IMR-90 (cell line): Measurements from ENCODE around the gene CCDC13. TPM values are rescaled to one million over a fixed set of nuclear protein-coding genes. Genes with fewer than 3 reads are reported as not detected.

Experiments used
- ATAC-seq: fragments of 200-7000 bp; cut with Tn5 transposase; 2 replicates; pipeline ENCODE4 v1.9.1; 2020; ENCODE audit warnings: low read depth, mild to moderate bottlenecking, moderate library complexity
- BruUV-seq: library from RNA; stranded (reverse); fragments of 400-500 nt; replicated peaks from 2 replicates; lab custom pipeline; 2021; lab: Mats Ljungman, UMichigan
- CTCF ChIA-PET: fragments of 300-600 bp; formaldehyde crosslinking; extraction: SDS; loops from one replicate; lab custom pipeline; 2021; ENCODE audit warnings: antibody characterized with exemption; lab: Yijun Ruan, JAX
- POLR2A ChIA-PET: fragments of 300-600 bp; sonication (Branson Sonifier 250); formaldehyde crosslinking; loops from one replicate; lab custom pipeline; 2022; ENCODE audit warnings: antibody characterized with exemption; ENCODE audit not compliant: unreplicated experiment; lab: Charles Lee
- DNase-seq: peaks from one replicate; pipeline ENCODE4 v3.0.0; 2013
- H2AFZ ChIP-seq: replicated peaks from 2 replicates; pipeline ENCODE3; 2013; ENCODE audit warnings: low read length, mild to moderate bottlenecking; ENCODE audit not compliant: poor library complexity
- H2AK5ac ChIP-seq: 2 replicates; pipeline ENCODE4 v1.6.1; 2013; ENCODE audit warnings: low read depth, low read length, inconsistent platforms
- H2AK9ac ChIP-seq: replicated peaks from 2 replicates; pipeline ENCODE3; 2013; ENCODE audit warnings: mild to moderate bottlenecking, low read depth, low read length, moderate library complexity; ENCODE audit not compliant: poor library complexity
- H2BK120ac ChIP-seq: 2 replicates; pipeline ENCODE4 v1.6.1; 2013; ENCODE audit warnings: low read depth, low read length, inconsistent platforms
- H2BK15ac ChIP-seq: 3 replicates; pipeline ENCODE4 v1.6.1; 2013; ENCODE audit warnings: low read depth, low read length, inconsistent platforms
- H2BK20ac ChIP-seq: 2 replicates; pipeline ENCODE4 v1.6.1; 2013; ENCODE audit warnings: low read depth, mild to moderate bottlenecking, inconsistent platforms, low read length, moderate library complexity
- H2BK5ac ChIP-seq: 2 replicates; pipeline ENCODE4 v1.6.1; 2013; ENCODE audit warnings: mild to moderate bottlenecking, low read depth, low read length, inconsistent platforms; ENCODE audit not compliant: poor library complexity, severe bottlenecking
- H3K14ac ChIP-seq: replicated peaks from 2 replicates; pipeline ENCODE4 v1.6.1; 2013; ENCODE audit warnings: low read depth, low read length, inconsistent platforms
- H3K18ac ChIP-seq: 2 replicates; pipeline ENCODE4 v1.6.1; 2013; ENCODE audit warnings: low read depth, low read length, control low read depth
- H3K23ac ChIP-seq: 2 replicates; pipeline ENCODE4 v1.6.1; 2013; ENCODE audit warnings: low read depth, low read length, inconsistent platforms
- H3K27ac ChIP-seq: 2 replicates; pipeline ENCODE4 v1.5.1; 2013; ENCODE audit warnings: mild to moderate bottlenecking, control low read depth, low read length; ENCODE audit not compliant: insufficient read depth
- H3K27me3 ChIP-seq: 2 replicates; pipeline ENCODE4 v1.6.1; 2013; ENCODE audit warnings: low read length; ENCODE audit not compliant: control insufficient read depth, insufficient read depth
- H3K36me3 ChIP-seq: 2 replicates; pipeline ENCODE4 v1.6.1; 2013; ENCODE audit warnings: low read length, mixed read lengths; ENCODE audit not compliant: control insufficient read depth, insufficient read depth
- H3K4ac ChIP-seq: 2 replicates; pipeline ENCODE4 v1.6.1; 2013; ENCODE audit warnings: low read depth, low read length, inconsistent platforms
- H3K4me1 ChIP-seq: 2 replicates; pipeline ENCODE4 v1.6.1; 2013; ENCODE audit warnings: low read length, mixed read lengths; ENCODE audit not compliant: control insufficient read depth, insufficient read depth
- H3K4me2 ChIP-seq: 2 replicates; pipeline ENCODE4 v1.6.1; 2013; ENCODE audit warnings: low read depth, mild to moderate bottlenecking, control low read depth, low read length, moderate library complexity
- H3K4me3 ChIP-seq: 2 replicates; pipeline ENCODE4 v1.5.1; 2013; ENCODE audit warnings: low read depth, mild to moderate bottlenecking, control low read depth, low read length, moderate library complexity; ENCODE audit not compliant: insufficient read depth
- H3K56ac ChIP-seq: 2 replicates; pipeline ENCODE4 v1.6.1; 2013; ENCODE audit warnings: low read length, inconsistent platforms; ENCODE audit not compliant: insufficient read depth; ENCODE audit errors: extremely low read depth
- H3K79me1 ChIP-seq, 2 experiments: 2 replicates each; pipeline ENCODE4 v1.6.1; 2013; ENCODE audit warnings: low read length in 2 of 2, inconsistent platforms in 1 of 2, low read depth in 1 of 2
- H3K9ac ChIP-seq: 2 replicates; pipeline ENCODE4 v1.6.1; 2013; ENCODE audit warnings: low read depth, low read length, control low read depth
- H3K9me1 ChIP-seq: 2 replicates; pipeline ENCODE4 v1.6.1; 2013; ENCODE audit warnings: low read length, inconsistent platforms; ENCODE audit not compliant: insufficient read depth
- H3K9me3 ChIP-seq: 2 replicates; pipeline ENCODE4 v1.6.1; 2013; ENCODE audit warnings: low read length; ENCODE audit not compliant: control insufficient read depth, insufficient read depth
- H4K20me1 ChIP-seq: 2 replicates; pipeline ENCODE4 v1.6.1; 2013; ENCODE audit warnings: low read length, inconsistent platforms; ENCODE audit not compliant: insufficient read depth
- H4K5ac ChIP-seq: 2 replicates; pipeline ENCODE4 v1.6.1; 2013; ENCODE audit warnings: mild to moderate bottlenecking, low read depth, low read length, control low read depth
- H4K8ac ChIP-seq, 2 experiments: 2 replicates each; pipeline ENCODE4 v1.6.1; 2013; ENCODE audit warnings: low read depth in 2 of 2, low read length in 2 of 2, control low read depth in 1 of 2, inconsistent platforms in 1 of 2
- H4K91ac ChIP-seq: 2 replicates; pipeline ENCODE4 v1.6.1; 2013; ENCODE audit warnings: low read depth, low read length, inconsistent platforms; ENCODE audit not compliant: insufficient read depth
- FOS ChIP-seq: fragments of 150-350 bp; IDR thresholded peaks from 2 replicates; pipeline ENCODE4 v1.6.1; 2016; ENCODE audit warnings: low read depth, low read length
- MAFK ChIP-seq: IDR thresholded peaks from 2 replicates; pipeline ENCODE4 v1.6.1; 2012; ENCODE audit warnings: low read depth, low read length, improper control_type of control experiment
- MAZ ChIP-seq: IDR thresholded peaks from 2 replicates; pipeline ENCODE4 v1.6.1; 2012; ENCODE audit warnings: low read depth, mild to moderate bottlenecking, low read length, improper control_type of control experiment, moderate library complexity, borderline replicate concordance
- MXI1 ChIP-seq: IDR thresholded peaks from 2 replicates; pipeline ENCODE4 v1.6.1; 2012; ENCODE audit warnings: low read depth, mild to moderate bottlenecking, low read length, moderate library complexity, borderline replicate concordance
- NFE2L2 ChIP-seq: fragments of 150-350 bp; IDR thresholded peaks from 2 replicates; pipeline ENCODE4 v1.6.1; 2016; ENCODE audit warnings: low read depth, mild to moderate bottlenecking, low read length
- POLR2A ChIP-seq: IDR thresholded peaks from 2 replicates; pipeline ENCODE4 v1.6.1; 2012; ENCODE audit warnings: mild to moderate bottlenecking, low read depth, low read length
- RAD21 ChIP-seq: IDR thresholded peaks from 2 replicates; pipeline ENCODE4 v1.6.1; 2012; ENCODE audit warnings: low read length, improper control_type of control experiment
- RCOR1 ChIP-seq: IDR thresholded peaks from 2 replicates; pipeline ENCODE4 v1.6.1; 2012; ENCODE audit warnings: mild to moderate bottlenecking, low read length, improper control_type of control experiment; ENCODE audit not compliant: insufficient replicate concordance
- SMC3 ChIP-seq: fragments of 150-350 bp; IDR thresholded peaks from 2 replicates; pipeline ENCODE4 v1.6.1; 2016; ENCODE audit warnings: low read depth, mild to moderate bottlenecking, antibody characterized with exemption, low read length, moderate library complexity
- WGBS, 2 experiments: methylation state at CpG; one replicate each; pipeline versions ENCODE4 v1.1.5 to v1.1.7; 2013; ENCODE audit warnings: missing lambda C conversion rate in 2 of 2; ENCODE audit not compliant: insufficient read length in 1 of 2; ENCODE audit errors: extremely low coverage in 2 of 2; 5-methylcytosine and 5-hydroxymethylcytosine counted together
- dilution Hi-C: fragments of 300-500 bp; cut with HindIII; formaldehyde crosslinking; loops from one replicate; pipeline ENCODE4 v1.14.3; 2018; ENCODE audit warnings: low sequenced_read_pairs; ENCODE audit not compliant: unreplicated experiment
- in situ Hi-C: fragments of 300-500 bp; cut with MboI; formaldehyde crosslinking; loops from 3 replicates; pipeline ENCODE4 v1.14.3; 2019; ENCODE audit warnings: low sequenced_read_pairs, inconsistent platforms, mixed read lengths
- intact Hi-C: fragments of 100-400 bp; cut with micrococcal nuclease; formaldehyde crosslinking; loops from 2 replicates; pipeline ENCODE4 v1.10.0; 2022
- polyA plus RNA-seq, 3 experiments: library from polyadenylated mRNA; depleted of rRNA; stranded (reverse); fragments of >200 nt; gene quantifications; 2 replicates each; pipeline ENCODE4 v1.2.3, GENCODE V29; 2012; ENCODE audit warnings: low replicate concordance in 1 of 3
- total RNA-seq: library from RNA; depleted of rRNA; stranded (reverse); fragments of >200 nt; gene quantifications from 2 replicates; pipeline ENCODE4 v1.2.3, GENCODE V29; 2012
- TF ChIP-seq, protein P1 (sequence below): conservative IDR thresholded peaks from 2 replicates; pipeline ENCODE4 v1.5.1; 2012; ENCODE audit warnings: mild to moderate bottlenecking, low read depth, low read length, improper control_type of control experiment
- TF ChIP-seq, protein P2 (sequence below): fragments of 150-350 bp; IDR thresholded peaks from 2 replicates; pipeline ENCODE4 v1.6.1; 2016; ENCODE audit warnings: low read depth, mild to moderate bottlenecking, low read length, moderate library complexity, borderline replicate concordance

The CCDC13 gene
- total and polyA plus RNA-seq, 2 of the 4 experiments (the other 2 are of a cell fraction) = 0.18 to 0.19 TPM

DNA sequence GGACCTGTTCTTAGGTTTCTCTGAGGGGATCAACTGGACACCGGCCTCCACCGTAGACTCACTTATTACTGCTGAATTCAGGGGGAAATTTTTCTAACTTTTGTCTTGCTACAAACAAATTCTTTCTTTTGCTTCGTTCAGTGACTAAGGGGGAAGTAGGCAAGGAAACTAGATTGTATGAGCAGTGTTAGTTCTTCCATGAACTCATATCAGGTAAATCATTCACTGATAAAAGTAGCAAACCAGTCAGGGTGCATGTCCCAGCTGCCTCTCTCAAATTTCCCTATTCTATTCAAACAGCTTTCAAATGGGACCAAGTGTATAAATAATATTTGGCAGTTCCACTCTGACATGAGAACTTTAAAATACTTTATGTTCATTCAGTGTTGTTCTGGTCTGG lies 7.3 kb upstream of the CCDC13 start:
- Histone ChIP-seq H2AK9ac (no peak overlapping the region), H3K4me1 (peaks cover 15% of the 10 kb centered on the region), H4K91ac (no peak overlapping the region), H2BK5ac (no peak overlapping the region), H4K5ac (peak overlapping the region; percentile 34; the same call in 1 of the 2 replicates), H3K4me3 (no peak overlapping the region), H3K36me3 (no peaks in the 10 kb centered on the region; the same call in 1 of the 2 replicates), H3K18ac (peak overlapping the region; percentile 51; the same call in 1 of the 2 replicates), H3K9me1 (0 out of 2 replicates have a peak, but pooled peaks cover 5% of the 10 kb centered on the region), H3K14ac (no peak overlapping the region), H4K8ac (no peak overlapping the region), H2BK20ac (0 out of 2 replicates have a peak overlapping the region, but pooled peaks have one; percentile 59), H3K27ac (no peak overlapping the region), H3K56ac (no peak overlapping the region), H2AFZ (no peak overlapping the region), H2BK15ac (peak overlapping the region; percentile 50; the same call in 1 of the 3 replicates), H4K20me1 (peaks cover 22% of the 10 kb centered on the region), H2BK120ac (no peak overlapping the region), H3K4me2 (no peak overlapping the region), H3K23ac (no peak overlapping the region), H2AK5ac (peak overlapping the region; percentile 23; the same call in 1 of the 2 replicates), H3K79me1 (peaks cover 0 to 12% of the 10 kb centered on the region in 2 experiments; a peak in 2 of 4 replicates), H3K9ac (no peak overlapping the region), H3K9me3 (no peaks in the 10 kb centered on the region), H3K4ac (peak overlapping the region; percentile 11; the same call in 1 of the 2 replicates), H3K27me3 (no peaks in the 10 kb centered on the region)
- TF ChIP-seq POLR2A (no peak), MAFK (no peak), RAD21 (no peak), MAZ (no peak), RCOR1 (no peak), FOS (no peak), SMC3 (no peak), MXI1 (no peak), NFE2L2 (no peak)
- TF ChIP-seq, protein P1, sequence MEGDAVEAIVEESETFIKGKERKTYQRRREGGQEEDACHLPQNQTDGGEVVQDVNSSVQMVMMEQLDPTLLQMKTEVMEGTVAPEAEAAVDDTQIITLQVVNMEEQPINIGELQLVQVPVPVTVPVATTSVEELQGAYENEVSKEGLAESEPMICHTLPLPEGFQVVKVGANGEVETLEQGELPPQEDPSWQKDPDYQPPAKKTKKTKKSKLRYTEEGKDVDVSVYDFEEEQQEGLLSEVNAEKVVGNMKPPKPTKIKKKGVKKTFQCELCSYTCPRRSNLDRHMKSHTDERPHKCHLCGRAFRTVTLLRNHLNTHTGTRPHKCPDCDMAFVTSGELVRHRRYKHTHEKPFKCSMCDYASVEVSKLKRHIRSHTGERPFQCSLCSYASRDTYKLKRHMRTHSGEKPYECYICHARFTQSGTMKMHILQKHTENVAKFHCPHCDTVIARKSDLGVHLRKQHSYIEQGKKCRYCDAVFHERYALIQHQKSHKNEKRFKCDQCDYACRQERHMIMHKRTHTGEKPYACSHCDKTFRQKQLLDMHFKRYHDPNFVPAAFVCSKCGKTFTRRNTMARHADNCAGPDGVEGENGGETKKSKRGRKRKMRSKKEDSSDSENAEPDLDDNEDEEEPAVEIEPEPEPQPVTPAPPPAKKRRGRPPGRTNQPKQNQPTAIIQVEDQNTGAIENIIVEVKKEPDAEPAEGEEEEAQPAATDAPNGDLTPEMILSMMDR = no peak
- TF ChIP-seq, protein P2, sequence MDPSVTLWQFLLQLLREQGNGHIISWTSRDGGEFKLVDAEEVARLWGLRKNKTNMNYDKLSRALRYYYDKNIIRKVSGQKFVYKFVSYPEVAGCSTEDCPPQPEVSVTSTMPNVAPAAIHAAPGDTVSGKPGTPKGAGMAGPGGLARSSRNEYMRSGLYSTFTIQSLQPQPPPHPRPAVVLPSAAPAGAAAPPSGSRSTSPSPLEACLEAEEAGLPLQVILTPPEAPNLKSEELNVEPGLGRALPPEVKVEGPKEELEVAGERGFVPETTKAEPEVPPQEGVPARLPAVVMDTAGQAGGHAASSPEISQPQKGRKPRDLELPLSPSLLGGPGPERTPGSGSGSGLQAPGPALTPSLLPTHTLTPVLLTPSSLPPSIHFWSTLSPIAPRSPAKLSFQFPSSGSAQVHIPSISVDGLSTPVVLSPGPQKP = no peak
- CTCF ChIA-PET = interaction anchor here (1.0 to 1.4 kb wide), 5 partner anchors 16 to 106 kb away, joined by 3 to 4 read pairs (median 3); no protein-coding TSS in a partner anchor
- dilution Hi-C loops = no loop called here
- POLR2A ChIA-PET = no interaction called here
- ATAC-seq = no peak
- DNase-seq = no peak
- intact Hi-C loops = loop anchor here (1.0 to 2.0 kb wide), 2 partner anchors 50 to 59 kb away; no protein-coding TSS in a partner anchor
- BruUV-seq = no TSS peak
- in situ Hi-C loops = loop anchor here (5.0 to 10.0 kb wide), 2 partner anchors 57 to 94 kb away; partner anchors contain the start of gene CYP8B1
- WGBS, 2 experiments = no CpG with 5 or more reads among the region's 3 CpGs
